GM12872 (cell line): ENCODE results near the gene RASEF.

Experiments
- TF ChIP-seq, protein P1 (sequence below): IDR thresholded peaks from 3 replicates; pipeline ENCODE4 v1.5.1; 2011; ENCODE audit warnings: low read depth, mild to moderate bottlenecking, low read length, moderate library complexity; ENCODE audit not compliant: insufficient read depth

Gene RASEF

DNA sequence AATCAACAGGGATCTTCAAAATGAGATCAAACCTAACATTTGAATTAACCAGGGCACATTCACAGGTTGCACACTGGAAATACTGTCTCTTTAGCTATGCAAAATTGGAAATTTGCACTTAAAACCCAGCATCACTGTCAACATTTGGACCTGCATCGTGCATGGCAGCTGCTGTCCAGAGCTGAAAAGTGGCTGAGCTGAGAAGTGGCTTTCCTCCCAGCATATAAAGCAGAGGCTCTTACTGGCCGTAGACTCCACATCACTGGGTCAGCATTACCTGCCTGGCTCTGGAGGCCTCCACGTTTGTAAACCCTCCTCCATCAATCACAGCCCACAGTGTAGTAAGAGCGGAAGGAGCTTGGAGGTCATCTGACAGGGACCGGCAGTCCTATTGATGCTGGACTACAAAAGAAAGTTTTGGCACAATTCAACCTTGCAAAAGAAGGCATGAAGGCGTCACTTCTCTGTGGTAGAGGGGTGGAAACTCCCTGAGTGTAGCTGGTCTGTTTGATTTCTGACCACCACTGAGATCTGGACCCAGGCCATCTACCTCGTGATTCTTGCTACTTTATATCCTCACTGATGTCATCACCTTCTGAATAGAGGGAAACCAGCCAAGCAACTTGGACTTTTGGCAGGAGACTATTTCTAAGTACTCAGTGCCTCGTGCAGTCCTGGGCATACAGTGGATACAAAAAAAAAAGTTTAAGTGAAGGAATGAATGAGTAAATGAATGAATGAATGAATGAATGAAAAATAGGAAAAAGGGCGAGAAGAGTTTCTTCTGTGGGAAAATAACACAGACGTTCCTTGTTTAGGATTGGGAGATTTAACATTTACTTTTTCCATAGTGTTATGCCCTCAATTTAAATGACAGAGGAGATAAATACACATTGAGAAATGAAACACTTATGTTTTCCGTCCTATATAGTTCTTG is 14.8 kb downstream of the RASEF start:
- TF ChIP-seq, protein P1, sequence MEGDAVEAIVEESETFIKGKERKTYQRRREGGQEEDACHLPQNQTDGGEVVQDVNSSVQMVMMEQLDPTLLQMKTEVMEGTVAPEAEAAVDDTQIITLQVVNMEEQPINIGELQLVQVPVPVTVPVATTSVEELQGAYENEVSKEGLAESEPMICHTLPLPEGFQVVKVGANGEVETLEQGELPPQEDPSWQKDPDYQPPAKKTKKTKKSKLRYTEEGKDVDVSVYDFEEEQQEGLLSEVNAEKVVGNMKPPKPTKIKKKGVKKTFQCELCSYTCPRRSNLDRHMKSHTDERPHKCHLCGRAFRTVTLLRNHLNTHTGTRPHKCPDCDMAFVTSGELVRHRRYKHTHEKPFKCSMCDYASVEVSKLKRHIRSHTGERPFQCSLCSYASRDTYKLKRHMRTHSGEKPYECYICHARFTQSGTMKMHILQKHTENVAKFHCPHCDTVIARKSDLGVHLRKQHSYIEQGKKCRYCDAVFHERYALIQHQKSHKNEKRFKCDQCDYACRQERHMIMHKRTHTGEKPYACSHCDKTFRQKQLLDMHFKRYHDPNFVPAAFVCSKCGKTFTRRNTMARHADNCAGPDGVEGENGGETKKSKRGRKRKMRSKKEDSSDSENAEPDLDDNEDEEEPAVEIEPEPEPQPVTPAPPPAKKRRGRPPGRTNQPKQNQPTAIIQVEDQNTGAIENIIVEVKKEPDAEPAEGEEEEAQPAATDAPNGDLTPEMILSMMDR: no peak

DNA sequence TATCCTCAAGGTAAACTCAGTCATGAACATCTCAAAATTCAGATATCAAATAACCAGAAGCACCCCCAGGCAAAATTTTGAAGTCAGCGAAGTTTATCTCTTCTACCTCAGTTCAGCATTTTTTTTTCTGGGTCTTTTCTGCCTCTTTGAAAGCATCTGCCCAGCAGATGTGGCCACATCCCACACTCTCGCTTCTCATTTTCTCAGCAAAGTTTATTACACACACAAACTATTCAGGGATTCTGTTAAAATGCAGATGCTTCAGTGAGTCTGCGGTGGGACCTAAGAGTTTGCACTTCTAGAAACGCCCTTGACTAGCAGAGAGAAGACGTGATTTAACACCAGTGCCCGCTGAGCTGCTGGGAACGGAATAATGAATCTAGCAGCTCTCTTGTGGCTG is 19.3 kb downstream of the RASEF start:
- TF ChIP-seq, protein P1: no peak

DNA sequence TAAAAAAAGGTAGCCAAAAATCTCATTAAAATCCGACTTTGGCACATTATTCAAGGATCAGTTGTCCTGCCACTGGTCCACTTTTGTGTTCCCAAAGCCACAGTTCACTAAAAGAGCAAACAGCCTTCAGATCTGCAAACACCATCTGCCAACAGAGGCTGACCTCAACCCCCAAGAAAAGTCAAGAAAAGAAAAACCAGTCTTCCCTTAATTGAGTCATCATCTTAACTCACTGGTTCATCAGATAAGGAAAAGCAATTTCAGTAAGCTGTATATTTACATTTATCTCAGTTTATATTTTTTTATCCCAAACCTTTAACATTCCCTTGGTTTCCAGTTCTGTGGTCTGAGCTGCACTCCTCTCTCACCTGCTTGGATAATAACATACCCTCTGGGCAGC is 21.2 kb downstream of the RASEF start:
- TF ChIP-seq, protein P1: no peak

DNA sequence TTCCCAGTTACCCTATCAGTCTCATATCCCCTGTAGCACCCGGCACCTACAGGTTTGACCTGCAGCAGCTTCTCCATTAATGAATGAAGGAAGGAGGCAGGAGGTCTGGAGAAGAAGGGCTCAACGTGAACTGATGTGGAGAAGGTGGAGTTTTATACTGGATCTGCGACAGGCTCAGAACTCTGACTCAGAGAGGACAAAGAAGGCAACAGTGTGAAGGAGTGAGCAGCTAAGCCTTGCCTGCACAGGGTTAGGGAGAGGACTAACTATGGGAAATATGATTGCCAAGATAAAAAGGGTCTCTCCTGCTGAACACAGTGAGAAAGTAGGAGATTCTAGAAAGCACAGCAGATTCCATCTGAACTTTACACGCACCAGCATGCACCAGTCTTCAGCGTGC is 23.6 kb downstream of the RASEF start:
- TF ChIP-seq, protein P1: no peak

DNA sequence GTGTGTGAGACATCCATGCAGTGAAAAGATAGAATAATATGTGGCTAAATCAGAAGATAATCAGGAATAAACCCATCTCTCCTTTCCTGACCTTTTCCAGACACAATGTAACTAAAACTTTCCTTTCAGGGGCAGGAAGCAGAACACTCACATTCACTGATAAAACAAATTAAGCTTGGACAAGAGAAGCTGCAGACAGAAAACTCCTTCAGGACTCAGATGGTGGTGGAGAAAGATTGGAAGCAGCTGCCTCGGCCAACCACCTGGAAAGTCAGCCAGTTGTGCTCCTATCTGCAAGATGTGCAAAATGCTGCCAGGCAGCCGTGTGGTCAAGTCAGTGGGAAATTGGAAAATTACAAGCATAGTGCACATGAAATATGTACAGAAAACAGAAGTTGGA is 26.9 kb downstream of the RASEF start:
- TF ChIP-seq, protein P1: no peak

DNA sequence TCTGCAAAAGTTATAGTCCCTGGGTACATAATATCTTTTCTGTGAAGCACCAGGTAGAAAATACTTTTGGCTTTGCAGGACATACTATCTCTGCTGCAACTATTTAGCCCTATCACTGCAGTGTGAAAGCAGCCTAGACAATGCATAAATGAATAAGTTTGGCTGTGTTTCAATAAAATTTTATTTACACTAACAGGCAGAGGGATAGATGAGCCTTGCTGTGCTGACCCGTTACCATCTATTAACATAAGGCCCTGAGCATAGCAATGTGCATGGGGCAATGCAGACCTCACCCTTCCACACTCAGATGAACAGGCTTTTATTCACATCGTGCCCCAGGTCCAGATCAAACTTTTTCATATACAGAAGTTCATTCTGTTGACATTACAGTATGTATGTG is 27.8 kb downstream of the RASEF start:
- TF ChIP-seq, protein P1: no peak

DNA sequence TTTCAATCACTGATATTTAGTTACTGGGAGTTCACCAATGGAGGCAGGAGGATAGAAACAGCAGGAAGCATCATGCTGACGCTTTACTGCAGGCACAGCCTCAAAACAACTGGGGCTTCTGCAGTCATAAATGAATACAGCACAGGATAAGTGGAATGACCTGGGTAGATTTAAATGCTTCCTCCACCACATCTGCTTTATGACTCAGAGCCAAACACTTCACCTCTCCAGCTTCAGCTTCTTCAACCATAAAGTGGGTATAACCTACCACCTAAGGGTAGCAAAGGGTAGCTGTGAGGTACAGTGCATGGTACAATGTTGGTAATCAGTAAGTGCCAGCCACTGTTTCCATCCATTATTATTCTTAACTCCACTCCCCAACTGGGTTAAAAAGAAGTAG is 28.4 kb downstream of the RASEF start:
- TF ChIP-seq, protein P1: no peak
